Fibroblast of skin of right biceps (primary cell): ENCODE measurements around the gene BMP8A.
"Not testable (repeated sequence)": the region's sequence is repeated elsewhere in the genome, so short reads cannot be mapped to it uniquely, and the experiment has no call there.

Experiments used
- DNase-seq: peaks from one replicate; pipeline ENCODE4 v3.0.0-alpha.2; 2013

BMP8A gene

DNA sequence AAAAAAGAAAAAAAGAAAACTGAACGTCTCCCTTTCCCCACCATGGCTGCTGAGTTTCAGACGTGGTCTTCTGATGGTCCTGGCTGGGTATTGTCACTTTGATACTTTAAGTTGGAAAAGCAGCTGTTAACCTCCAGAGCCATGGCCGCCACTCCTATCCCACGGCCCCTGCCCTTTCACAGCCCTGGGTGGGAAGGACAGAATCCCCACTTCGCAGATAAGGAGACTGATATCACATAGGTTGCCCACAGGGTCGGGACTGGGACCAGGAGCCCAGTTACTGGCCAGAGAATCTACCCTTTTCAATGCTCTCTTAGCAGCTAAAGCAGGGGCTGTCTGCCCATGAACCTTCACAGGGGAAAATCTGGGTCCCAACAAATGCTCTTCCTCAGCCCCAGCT is 16.8 kb downstream of the BMP8A start:
- no peak for DNase-seq

GRCh38 chr1:39508857-39509305 is 17.4 kb downstream of the BMP8A start:
- peak; percentile 37 for DNase-seq

GRCh38 chr1:39509360-39510009 is 18.0 kb downstream of the BMP8A start:
- DNase-seq = peak; percentile 25

GRCh38 chr1:39510570-39511186 is 19.2 kb downstream of the BMP8A start:
- not testable (repeated sequence) for DNase-seq

- not testable (repeated sequence) for DNase-seq
Observed at GRCh38 chr1:39511477-39511876, 20.0 kb downstream of the BMP8A start.

- DNase-seq = not testable (repeated sequence)
Observed at GRCh38 chr1:39512234-39512847, 20.9 kb downstream of the BMP8A start.

GRCh38 chr1:39514710-39515124 is 23.3 kb downstream of the BMP8A start:
- not testable (repeated sequence) for DNase-seq

GRCh38 chr1:39515131-39516086 is 24.0 kb downstream of the BMP8A start:
- peak; percentile 28 for DNase-seq

DNA sequence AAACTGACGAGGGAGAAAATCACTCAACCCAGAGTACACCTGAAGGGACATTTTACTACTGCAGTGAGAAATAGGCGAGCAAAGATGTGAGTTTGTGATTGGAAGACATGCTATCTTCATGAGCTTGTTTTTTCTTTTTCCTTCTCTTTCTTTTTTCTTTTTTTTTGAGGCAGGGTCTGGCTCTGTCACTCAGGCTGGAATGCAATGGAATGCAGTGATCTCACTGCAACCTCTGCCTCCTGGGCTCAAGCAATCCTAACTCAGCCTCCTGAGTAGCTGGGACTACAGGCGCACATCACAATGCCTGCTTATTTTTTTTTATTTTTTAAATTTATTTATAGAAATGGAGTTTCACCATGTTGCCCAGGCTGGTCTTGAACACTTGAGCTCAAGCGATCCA is 25.4 kb downstream of the BMP8A start:
- not testable (repeated sequence) for DNase-seq

DNA sequence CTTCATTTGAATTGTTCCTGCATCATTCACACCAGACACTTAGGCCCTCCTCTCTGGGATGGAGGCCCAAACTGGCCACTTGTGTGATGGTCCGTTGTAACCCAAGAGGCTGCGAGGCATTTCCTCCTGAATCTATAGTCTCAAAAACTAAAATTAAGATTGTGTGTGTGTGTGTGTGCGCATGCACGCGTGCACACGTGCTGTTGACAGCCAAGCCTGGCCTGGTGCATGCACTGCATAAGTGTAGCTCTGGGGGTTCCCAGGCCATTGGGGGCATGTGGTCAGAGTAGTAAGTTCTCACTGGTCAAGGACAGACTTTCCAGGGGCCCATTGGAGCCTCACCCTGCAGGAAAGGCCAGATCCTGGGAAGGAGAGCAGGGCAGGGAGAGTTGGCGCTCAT is 26.5 kb downstream of the BMP8A start:
- DNase-seq = not testable (repeated sequence)

- not testable (repeated sequence) for DNase-seq
Observed at GRCh38 chr1:39519376-39519775, 27.9 kb downstream of the BMP8A start.

- DNase-seq = not testable (repeated sequence)
Observed at GRCh38 chr1:39522221-39522620, 30.8 kb downstream of the BMP8A start.

DNA sequence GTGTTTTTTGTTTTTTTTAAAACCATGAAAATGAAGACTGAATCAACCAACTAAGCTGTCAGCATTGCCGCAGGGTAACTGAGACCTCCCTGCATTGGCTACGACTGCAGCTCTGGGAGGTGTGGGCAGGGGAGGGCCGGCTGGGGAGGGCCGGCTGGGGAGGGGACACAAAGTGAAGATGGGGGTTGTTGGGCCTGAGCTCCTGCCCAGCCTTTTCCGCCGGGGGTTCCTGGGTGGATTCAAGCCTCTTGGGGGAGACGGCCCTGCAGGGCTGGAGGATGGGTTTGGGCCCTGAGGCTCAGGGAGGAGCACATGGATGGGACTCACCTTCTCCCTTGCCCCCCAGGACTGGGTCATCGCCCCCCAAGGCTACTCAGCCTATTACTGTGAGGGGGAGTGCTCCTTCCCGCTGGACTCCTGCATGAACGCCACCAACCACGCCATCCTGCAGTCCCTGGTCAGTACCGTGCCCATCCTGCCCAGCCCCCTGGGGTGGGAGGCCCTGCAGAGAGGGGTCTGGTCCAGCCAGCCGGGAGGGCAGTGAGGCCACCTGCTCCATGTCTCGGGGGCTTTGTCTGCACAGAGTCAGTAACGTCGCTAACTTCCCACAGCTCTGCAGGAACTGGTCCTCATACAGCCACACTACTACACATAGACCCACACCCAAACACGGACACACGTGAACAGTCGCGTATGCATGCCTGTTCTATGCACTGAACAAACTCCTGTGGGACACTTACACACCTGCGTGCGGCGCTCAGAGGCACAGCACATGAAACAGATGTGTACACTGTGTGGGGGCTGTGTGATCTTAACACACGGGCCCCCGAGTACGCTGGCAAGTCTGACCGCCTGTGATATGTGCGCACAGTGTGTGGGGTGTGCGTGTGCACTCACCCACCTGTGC is 31.5 kb downstream of the BMP8A start:
- DNase-seq = no peak

DNA sequence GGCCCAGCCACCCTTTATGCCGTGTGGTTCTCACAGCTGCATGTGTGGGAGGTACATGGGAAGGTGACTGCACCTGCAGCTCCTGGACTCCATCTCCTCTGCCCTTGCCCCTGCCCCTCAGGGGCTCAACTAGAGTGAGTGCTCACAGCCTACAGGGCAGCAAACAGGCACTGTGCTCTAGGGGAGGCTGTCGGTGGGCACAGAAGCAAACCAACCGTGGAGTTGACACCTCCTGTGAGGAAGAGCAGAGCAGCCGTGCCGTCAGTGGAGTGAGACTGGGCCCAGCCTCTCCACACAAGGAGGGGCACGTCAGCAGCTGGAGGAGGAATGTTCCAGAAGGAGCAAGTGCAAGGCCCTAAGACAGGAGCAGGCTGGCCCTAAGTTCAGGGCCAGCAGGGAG is 32.7 kb downstream of the BMP8A start:
- no peak for DNase-seq

GRCh38 chr1:39524591-39525365 is 33.3 kb downstream of the BMP8A start:
- DNase-seq = no peak

GRCh38 chr1:39525366-39526165 is 34.1 kb downstream of the BMP8A start:
- DNase-seq = no peak

DNA sequence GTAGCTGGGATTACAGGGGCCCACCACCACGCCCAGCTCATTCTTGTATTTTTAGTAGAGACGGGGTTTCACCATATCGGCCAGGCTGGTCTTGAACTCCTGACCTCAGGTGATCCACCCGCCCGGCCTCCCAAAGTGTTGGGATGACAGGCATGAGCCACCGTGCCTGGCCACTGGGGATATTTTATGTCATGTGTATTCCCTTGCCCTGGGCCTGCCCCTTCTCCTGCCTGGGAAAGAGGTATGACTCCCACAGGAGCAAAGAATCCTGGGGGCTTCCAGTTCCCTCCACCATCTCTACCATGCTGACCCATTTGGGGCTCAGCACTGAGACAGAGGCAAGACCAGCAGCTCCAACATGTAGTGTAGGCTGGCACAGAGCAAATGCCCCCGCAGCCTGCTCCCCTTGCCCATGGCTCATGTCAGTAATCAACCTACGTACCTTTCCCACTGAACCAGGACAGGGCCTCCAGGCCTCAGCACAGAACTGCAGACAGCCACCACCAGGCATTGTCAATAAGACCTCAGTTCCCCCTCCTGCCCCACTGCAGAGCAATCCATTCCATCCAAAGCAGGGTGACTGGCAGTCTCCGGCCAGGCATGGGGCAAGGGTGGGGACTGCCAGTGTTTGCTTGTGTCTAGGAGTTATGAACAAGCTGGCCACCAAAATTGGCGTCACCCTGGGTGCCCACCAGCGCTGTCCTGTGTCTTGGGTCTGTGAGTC is 35.2 kb downstream of the BMP8A start:
- no peak for DNase-seq

GRCh38 chr1:39527190-39527579 is 35.7 kb downstream of the BMP8A start:
- DNase-seq = not testable (repeated sequence)

DNA sequence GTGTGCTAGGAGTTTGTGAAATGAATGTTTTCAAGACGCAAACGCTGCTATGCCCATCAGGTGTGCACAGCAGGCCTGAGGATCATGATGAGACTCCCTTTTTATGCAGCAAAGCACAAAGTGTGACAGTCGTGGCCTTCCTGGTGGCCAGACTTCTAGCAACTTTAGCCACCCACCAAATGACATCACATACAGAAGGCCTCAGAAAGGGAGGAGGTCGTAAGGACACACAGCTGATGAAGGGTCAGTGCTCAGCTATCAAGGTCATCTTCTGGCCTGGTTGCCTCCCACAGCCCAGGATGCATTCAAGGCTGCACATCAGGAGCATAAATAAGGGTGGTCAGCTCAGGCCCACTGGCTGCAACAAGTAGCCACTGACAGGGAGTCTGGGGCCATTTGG is 36.6 kb downstream of the BMP8A start:
- DNase-seq = no peak
